Vagina (tissue), 2 donors: ENCODE measurements around the gene EFCC1.

ENCODE experiments used
- POLR2A ChIP-seq, 2 donors: fragments of 450-650 bp; IDR thresholded peaks; one replicate each; pipeline ENCODE4 v1.6.1; 2017; ENCODE audit warnings: antibody characterized with exemption in 2 of 2, mild to moderate bottlenecking in 2 of 2, moderate library complexity in 2 of 2
- TF ChIP-seq, protein P1 (sequence below), 3 experiments: fragments of 450-650 bp in 2 of 3; fragments of 200-600 bp in 1 of 3; sonication (generic) in 1 of 3; IDR thresholded peaks; one replicate each; pipeline ENCODE4 v1.5.1; 2017 to 2019; ENCODE audit warnings: antibody characterized with exemption in 3 of 3, mild to moderate bottlenecking in 2 of 3, moderate library complexity in 2 of 3

DNA sequence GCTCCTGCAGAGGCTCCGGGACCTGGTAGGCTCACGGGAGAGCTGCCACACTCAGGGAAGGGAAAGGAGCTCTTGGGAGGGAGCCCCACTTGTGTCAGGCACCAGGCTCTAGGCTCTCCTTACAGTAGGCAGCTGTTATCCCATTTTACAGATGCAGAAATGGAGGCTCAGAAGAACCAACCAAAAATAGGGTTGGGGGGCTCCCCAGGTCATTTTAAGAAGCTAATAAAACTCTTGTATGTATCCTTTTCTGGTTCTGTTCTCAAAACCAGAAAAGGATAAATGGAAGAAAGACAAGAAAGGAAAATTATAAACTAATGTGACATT lies 36.0 kb downstream of the EFCC1 start:
- TF ChIP-seq POLR2A (IDR thresholded peaks at IDR 0.05): no peak
- TF ChIP-seq, protein P1, sequence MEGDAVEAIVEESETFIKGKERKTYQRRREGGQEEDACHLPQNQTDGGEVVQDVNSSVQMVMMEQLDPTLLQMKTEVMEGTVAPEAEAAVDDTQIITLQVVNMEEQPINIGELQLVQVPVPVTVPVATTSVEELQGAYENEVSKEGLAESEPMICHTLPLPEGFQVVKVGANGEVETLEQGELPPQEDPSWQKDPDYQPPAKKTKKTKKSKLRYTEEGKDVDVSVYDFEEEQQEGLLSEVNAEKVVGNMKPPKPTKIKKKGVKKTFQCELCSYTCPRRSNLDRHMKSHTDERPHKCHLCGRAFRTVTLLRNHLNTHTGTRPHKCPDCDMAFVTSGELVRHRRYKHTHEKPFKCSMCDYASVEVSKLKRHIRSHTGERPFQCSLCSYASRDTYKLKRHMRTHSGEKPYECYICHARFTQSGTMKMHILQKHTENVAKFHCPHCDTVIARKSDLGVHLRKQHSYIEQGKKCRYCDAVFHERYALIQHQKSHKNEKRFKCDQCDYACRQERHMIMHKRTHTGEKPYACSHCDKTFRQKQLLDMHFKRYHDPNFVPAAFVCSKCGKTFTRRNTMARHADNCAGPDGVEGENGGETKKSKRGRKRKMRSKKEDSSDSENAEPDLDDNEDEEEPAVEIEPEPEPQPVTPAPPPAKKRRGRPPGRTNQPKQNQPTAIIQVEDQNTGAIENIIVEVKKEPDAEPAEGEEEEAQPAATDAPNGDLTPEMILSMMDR (IDR thresholded peaks at IDR 0.05): no peak
